Psoas muscle (tissue), 8 donors: ENCODE data around the gene AXIN1. TPM values are rescaled to one million over a fixed set of nuclear protein-coding genes. Genes with fewer than 3 reads are reported as not detected.

ENCODE experiments used
- ATAC-seq, 4 donors: fragments of 200-7000 bp; cut with Tn5 transposase; one replicate each; pipeline ENCODE4 v1.9.1; 2020; ENCODE audit warnings: moderate library complexity in 3 of 4, mild to moderate bottlenecking in 2 of 4
- DNase-seq, 2 donors: peaks; one replicate each; pipeline ENCODE4 v3.0.0-alpha.2; 2020
- H3K27ac ChIP-seq: fragments of 200-600 bp; one replicate; pipeline ENCODE4 v1.8.0; 2022
- H3K27me3 ChIP-seq, 3 donors: fragments of 200-600 bp in 1 of 3; one replicate each; pipeline versions ENCODE4 v1.6.1 to v1.8.0; 2013 to 2022; ENCODE audit warnings: low read length in 2 of 3, mild to moderate bottlenecking in 2 of 3, moderate library complexity in 1 of 3; ENCODE audit not compliant: insufficient read depth in 3 of 3
- H3K36me3 ChIP-seq, 2 donors: fragments of 200-600 bp in 1 of 2; one replicate each; pipeline versions ENCODE4 v1.6.1 to v1.8.0; 2013 to 2022; ENCODE audit warnings: low read depth in 1 of 2, mild to moderate bottlenecking in 1 of 2, moderate library complexity in 1 of 2; ENCODE audit not compliant: insufficient read depth in 1 of 2
- H3K4me1 ChIP-seq: fragments of 200-600 bp; one replicate; pipeline ENCODE4 v1.8.0; 2022
- H3K4me3 ChIP-seq: fragments of 200-600 bp; one replicate; pipeline ENCODE4 v1.8.0; 2022; ENCODE audit warnings: mild to moderate bottlenecking
- H3K9me3 ChIP-seq: fragments of 200-600 bp; one replicate; pipeline ENCODE4 v1.8.0; 2022
- WGBS, 3 donors: extraction: QIAGEN DNeasy Blood & Tissue Kit; methylation state at CpG; one replicate each; pipeline versions ENCODE4 v1.1.6 to v1.1.7; 2013; 5-methylcytosine and 5-hydroxymethylcytosine counted together
- intact Hi-C, 2 donors: fragments of 100-400 bp; cut with DNase I; formaldehyde crosslinking; loops; one replicate each; pipeline versions ENCODE4 v1.11.0 to v1.14.2; 2022
- polyA plus RNA-seq, 3 donors: library from polyadenylated mRNA; stranded (reverse); fragments of 200-250 nt; gene quantifications; one replicate each; pipeline ENCODE4 v1.2.3, GENCODE V29; 2013
- total RNA-seq, 4 donors: library from RNA; stranded (reverse); fragmentation: NEBNext Ultra II Directional in 2 of 4; extraction: Animal tissue kit (Norgen Biotek cat#: 25700) in 2 of 4; gene quantifications; one replicate each; pipeline versions ENCODE4 v1.2.1 to v1.2.4, GENCODE V29; 2021 to 2023
- TF ChIP-seq, protein P1 (sequence below): fragments of 200-600 bp; IDR thresholded peaks from one replicate; pipeline ENCODE4 v1.8.0; 2022; ENCODE audit warnings: antibody characterized with exemption
- donor health status: healthy with polysubstance abuse.
- donor health status: DM: no; HTN: no; CAD: no; lungs with moderate emphysema.
- donor health status: Bipolar disorder and iron deficiency.
- donor health status: healthy.
- donor health status: DM: yes; HTN: yes; CAD: no.
- donor health status: DM: no; HTN: no; CAD: no.
- donor health status: DM: no; HTN: no; CAD: no.
- donor health status: DM: yes; HTN: yes; CAD: no.

Gene AXIN1
- total and polyA plus RNA-seq, 7 donors: 12.1 to 32.3 (median 23.2) TPM

DNA sequence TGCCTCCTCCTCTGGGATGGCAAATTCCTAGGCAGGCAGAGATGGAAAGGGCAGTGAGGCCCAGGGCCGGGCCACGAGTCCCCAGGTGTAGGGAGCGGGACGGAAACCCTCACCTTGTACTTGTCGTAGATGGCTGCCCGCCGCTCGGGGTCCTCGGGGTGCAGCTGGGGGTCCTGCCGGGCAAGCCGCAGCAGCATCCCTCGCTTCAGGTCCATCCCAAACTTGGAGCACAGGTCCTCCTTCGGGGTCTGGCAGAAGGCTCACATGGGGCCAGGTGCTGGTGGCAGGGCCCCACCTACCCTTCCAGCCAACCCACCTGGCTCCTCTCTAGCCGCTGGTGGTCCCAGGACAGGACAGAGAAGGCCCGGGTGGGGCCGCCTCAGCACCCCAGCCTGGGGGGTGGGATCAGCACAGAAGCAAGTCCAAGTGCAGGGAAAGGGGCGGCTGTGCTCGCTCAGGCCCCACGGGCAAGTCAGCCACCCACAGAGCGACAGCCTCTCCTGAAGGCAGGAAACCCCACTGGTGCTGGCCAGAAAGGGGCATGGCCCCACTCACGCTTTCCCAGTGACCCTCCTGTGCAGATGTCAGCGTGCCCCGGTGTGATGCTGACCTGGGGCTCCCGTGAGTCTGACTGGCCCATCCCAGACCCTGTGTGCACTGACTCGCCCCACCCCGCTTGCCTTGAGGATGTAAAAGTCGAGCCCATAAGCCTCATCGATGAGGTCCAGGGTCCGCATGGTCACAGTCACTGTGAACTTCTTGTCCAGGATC is 16.1 kb upstream of the AXIN1 start:
- WGBS, 3 donors: 91 to 93% (median 93%) methylated on average over 25 to 29 of the region's 29 CpGs
- H3K4me3 ChIP-seq: no peak overlapping the region
- DNase-seq (no peak), ATAC-seq (no peak)
- H3K4me1 ChIP-seq: peaks cover 13% of the 10 kb centered on the region
- TF ChIP-seq, protein P1, sequence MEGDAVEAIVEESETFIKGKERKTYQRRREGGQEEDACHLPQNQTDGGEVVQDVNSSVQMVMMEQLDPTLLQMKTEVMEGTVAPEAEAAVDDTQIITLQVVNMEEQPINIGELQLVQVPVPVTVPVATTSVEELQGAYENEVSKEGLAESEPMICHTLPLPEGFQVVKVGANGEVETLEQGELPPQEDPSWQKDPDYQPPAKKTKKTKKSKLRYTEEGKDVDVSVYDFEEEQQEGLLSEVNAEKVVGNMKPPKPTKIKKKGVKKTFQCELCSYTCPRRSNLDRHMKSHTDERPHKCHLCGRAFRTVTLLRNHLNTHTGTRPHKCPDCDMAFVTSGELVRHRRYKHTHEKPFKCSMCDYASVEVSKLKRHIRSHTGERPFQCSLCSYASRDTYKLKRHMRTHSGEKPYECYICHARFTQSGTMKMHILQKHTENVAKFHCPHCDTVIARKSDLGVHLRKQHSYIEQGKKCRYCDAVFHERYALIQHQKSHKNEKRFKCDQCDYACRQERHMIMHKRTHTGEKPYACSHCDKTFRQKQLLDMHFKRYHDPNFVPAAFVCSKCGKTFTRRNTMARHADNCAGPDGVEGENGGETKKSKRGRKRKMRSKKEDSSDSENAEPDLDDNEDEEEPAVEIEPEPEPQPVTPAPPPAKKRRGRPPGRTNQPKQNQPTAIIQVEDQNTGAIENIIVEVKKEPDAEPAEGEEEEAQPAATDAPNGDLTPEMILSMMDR: no peak
- intact Hi-C loops: no loop called here
- H3K27me3 ChIP-seq: peaks cover 0 to 11% (median 2%) of the 10 kb centered on the region in 3 donors
- H3K9me3 ChIP-seq: no peaks in the 10 kb centered on the region
- H3K27ac ChIP-seq: no peak overlapping the region
- H3K36me3 ChIP-seq: peaks cover 4 to 53% of the 10 kb centered on the region in 2 donors

DNA sequence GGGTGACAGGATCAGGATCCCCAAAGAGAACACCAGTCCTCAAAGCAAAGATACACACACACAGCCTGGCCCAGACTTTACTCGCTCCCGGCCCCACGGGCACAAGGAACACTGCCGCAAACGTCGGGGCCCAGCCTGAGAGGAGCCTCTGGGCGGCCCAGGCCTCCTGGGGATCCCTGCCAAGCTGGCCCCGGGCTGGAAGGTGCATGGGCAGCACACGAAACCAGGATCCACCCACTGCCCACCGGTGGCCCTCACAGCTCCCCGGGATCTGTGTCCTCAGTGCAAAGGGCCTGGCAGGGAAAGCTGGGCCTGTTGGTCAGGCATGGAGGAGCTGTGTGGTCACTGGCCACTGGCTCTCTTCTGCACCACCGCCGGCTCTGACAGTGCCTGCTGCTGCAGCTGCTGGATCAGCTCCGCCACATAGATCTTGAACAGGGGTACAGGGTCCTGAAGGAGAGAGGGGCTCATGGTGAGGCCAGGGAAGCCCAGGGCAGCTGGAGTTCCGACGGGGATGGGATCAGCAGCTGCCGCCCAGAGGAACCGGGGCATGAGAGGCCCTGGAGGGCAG is 14.9 kb upstream of the AXIN1 start:
- H3K36me3 ChIP-seq: peaks cover 4 to 41% of the 10 kb centered on the region in 2 donors
- intact Hi-C loops: no loop called here
- H3K27me3 ChIP-seq: peaks cover 0 to 11% (median 2%) of the 10 kb centered on the region in 3 donors
- no peak overlapping the region for H3K4me3 ChIP-seq
- no peak overlapping the region for H3K27ac ChIP-seq
- TF ChIP-seq, protein P1: no peak
- no peak for ATAC-seq
- peak in 1 of 2 donors; percentile 46 for DNase-seq
- H3K4me1 ChIP-seq: peaks cover 13% of the 10 kb centered on the region
- no peaks in the 10 kb centered on the region for H3K9me3 ChIP-seq
- 92 to 94% (median 93%) methylated on average over 18 of the region's 18 CpGs for WGBS, 3 donors

DNA sequence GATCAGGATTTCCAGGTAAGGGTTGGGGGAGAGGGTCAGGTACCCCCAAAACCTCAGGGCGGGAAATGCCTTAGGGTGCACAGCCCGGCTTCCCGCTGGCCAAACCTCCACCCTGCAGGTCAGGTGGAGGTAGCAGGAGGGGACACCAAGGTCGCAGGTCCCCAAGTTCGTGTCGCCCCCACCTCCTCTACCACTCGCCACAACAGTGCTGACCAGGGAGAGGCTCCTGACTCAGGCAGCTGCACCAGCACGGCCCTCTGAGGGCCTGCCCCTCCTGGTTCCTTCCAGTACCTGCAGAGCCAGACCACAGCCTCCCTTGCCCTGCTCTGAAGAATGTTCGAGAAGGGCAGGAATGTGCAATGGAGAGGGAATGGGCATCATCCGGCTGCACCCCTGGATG is 14.0 kb upstream of the AXIN1 start:
- Histone ChIP-seq H3K27me3 (peaks cover 0 to 15% (median 2%) of the 10 kb centered on the region in 3 donors), H3K9me3 (no peaks in the 10 kb centered on the region), H3K27ac (no peak overlapping the region), H3K4me1 (peaks cover 13% of the 10 kb centered on the region), H3K36me3 (peaks cover 4 to 32% of the 10 kb centered on the region in 2 donors), H3K4me3 (no peak overlapping the region)
- TF ChIP-seq, protein P1: no peak
- ATAC-seq: no peak
- WGBS, 3 donors: 89 to 92% (median 90%) methylated on average over 10 of the region's 10 CpGs
- intact Hi-C loops: no loop called here
- DNase-seq: no peak

DNA sequence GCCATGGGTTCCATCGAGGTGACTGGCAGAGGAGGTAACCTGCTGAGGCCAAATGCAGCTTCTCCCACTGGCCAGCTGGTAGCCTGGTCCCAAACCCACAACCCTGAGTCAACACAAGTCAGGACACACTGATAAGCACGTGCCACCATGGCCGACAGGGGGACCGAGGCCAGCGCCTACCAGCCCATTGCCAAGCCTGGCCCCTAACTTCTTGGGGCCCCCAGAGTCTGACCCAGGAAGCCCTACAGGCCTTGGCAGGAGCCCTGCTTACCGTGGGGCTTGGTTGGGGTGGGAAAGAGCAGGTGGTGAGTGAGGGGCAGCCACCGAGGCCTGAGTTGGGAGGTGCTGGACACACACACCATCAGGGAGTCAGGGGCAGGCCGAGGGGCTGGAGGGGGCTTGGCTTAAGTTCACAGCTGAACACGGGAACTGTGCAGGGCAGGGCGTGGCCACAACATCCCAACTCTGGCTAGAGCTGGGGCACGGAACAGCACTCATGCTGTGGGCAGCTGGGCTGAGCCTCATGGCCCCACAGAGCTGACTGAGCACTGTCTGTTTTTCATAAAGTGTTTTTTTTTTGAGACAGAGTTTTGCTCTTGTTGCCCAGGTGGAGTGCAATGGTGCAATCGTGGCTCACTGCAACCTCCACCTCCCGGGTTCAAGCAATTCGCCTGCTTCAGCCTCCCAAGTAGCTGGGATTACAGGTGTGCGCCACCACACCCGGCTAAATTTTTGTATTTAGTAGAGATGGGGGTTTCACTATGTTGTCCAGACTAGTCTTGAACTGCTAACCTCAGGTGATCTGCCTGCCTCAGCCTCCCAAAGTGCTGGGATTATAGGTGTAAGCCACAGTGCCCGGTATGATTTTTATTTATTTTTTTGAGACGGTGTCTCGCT is 12.3 kb upstream of the AXIN1 start:
- peak in 1 of 2 donors; percentile 10 for DNase-seq
- TF ChIP-seq, protein P1: no peak
- intact Hi-C loops: loop anchor here in 1 of 2 donors (5.0 kb wide), 1 partner anchor 258 kb away; no protein-coding TSS in a partner anchor
- H3K4me1 ChIP-seq: peaks cover 3% of the 10 kb centered on the region
- H3K27me3 ChIP-seq: peaks cover 0 to 15% (median 2%) of the 10 kb centered on the region in 3 donors
- H3K9me3 ChIP-seq: no peaks in the 10 kb centered on the region
- no peak overlapping the region for H3K27ac ChIP-seq
- ATAC-seq: no peak
- H3K36me3 ChIP-seq: peaks cover 4 to 31% of the 10 kb centered on the region in 2 donors
- WGBS, 3 donors: 53 to 54% (median 54%) methylated on average over 19 of the region's 19 CpGs
- no peak overlapping the region for H3K4me3 ChIP-seq
